AG10803 (cell line): ENCODE results near the gene BLACAT1.

ENCODE experiments used
- DNase-seq: peaks from one replicate; pipeline ENCODE4 v3.0.0; 2010; ENCODE audit warnings: low read depth
- H3K4me3 ChIP-seq: 2 replicates; pipeline ENCODE4 v1.5.1; 2011; ENCODE audit warnings: mild to moderate bottlenecking, low read length, control low read depth
- CTCF ChIP-seq: conservative IDR thresholded peaks from 2 replicates; pipeline ENCODE4 v1.5.1; 2011; ENCODE audit warnings: mild to moderate bottlenecking, low read length, control low read depth, inconsistent platforms

The BLACAT1 gene

GRCh38 chr1:205445646-205445935 lies 10.3 kb downstream of the BLACAT1 start:
- no peak for DNase-seq
- no peak overlapping the region for H3K4me3 ChIP-seq
- no peak for TF ChIP-seq CTCF

- TF ChIP-seq CTCF: no peak
- H3K4me3 ChIP-seq: no peak overlapping the region
- DNase-seq: peak; percentile 9
Observed at GRCh38 chr1:205444931-205445645, 10.8 kb downstream of the BLACAT1 start.

- no peak for DNase-seq
- TF ChIP-seq CTCF: no peak
- H3K4me3 ChIP-seq: no peak overlapping the region
Observed at GRCh38 chr1:205444300-205444930, 11.4 kb downstream of the BLACAT1 start.

- no peak overlapping the region for H3K4me3 ChIP-seq
- no peak for TF ChIP-seq CTCF
- no peak for DNase-seq
Observed at GRCh38 chr1:205443585-205444299, 12.1 kb downstream of the BLACAT1 start.

GRCh38 chr1:205442051-205442725 lies 13.7 kb downstream of the BLACAT1 start:
- TF ChIP-seq CTCF: no peak
- DNase-seq: no peak
- H3K4me3 ChIP-seq: no peak overlapping the region

- H3K4me3 ChIP-seq: no peak overlapping the region
- no peak for DNase-seq
- no peak for TF ChIP-seq CTCF
Observed at GRCh38 chr1:205441716-205442050, 14.2 kb downstream of the BLACAT1 start.

GRCh38 chr1:205441318-205441633 lies 14.6 kb downstream of the BLACAT1 start:
- TF ChIP-seq CTCF: no peak
- no peak overlapping the region for H3K4me3 ChIP-seq
- no peak for DNase-seq
